Measurements from ENCODE around the gene PDGFD.

The PDGFD gene

GRCh38 chr11:104183593-104183992 lies 19.6 kb upstream of the PDGFD start:
- no peak overlapping the region for H3K4me3 ChIP-seq (ENCODE audit: low read length)
- DNase-seq (ENCODE audit: low read depth): no peak
- TF ChIP-seq CTCF (IDR thresholded peaks at IDR 0.05; ENCODE audit: insufficient read depth, low read depth, low read length, missing control alignments): no peak

GRCh38 chr11:104175769-104176168 lies 11.8 kb upstream of the PDGFD start:
- no peak overlapping the region for H3K4me3 ChIP-seq (ENCODE audit: low read length)
- TF ChIP-seq CTCF (IDR thresholded peaks at IDR 0.05; ENCODE audit: insufficient read depth, low read depth, low read length, missing control alignments): no peak
- DNase-seq (ENCODE audit: low read depth): no peak

GRCh38 chr11:104169091-104169490 lies 5.1 kb upstream of the PDGFD start:
- H3K4me3 ChIP-seq (ENCODE audit: low read length): no peak overlapping the region
- TF ChIP-seq CTCF (IDR thresholded peaks at IDR 0.05; ENCODE audit: insufficient read depth, low read depth, low read length, missing control alignments): no peak
- DNase-seq (ENCODE audit: low read depth): no peak

- H3K4me3 ChIP-seq (ENCODE audit: low read length): no peak overlapping the region
- no peak for DNase-seq (ENCODE audit: low read depth)
- no peak for TF ChIP-seq CTCF (IDR thresholded peaks at IDR 0.05; ENCODE audit: insufficient read depth, low read depth, low read length, missing control alignments)
Observed at GRCh38 chr11:104165014-104165413, 1.1 kb upstream of the PDGFD start.

GRCh38 chr11:104163100-104164027 lies 583 bp downstream of the PDGFD start:
- DNase-seq (ENCODE audit: low read depth): peak; percentile 29
- peak overlapping the region; percentile 44 for H3K4me3 ChIP-seq (ENCODE audit: low read length)
- TF ChIP-seq CTCF (IDR thresholded peaks at IDR 0.05; ENCODE audit: insufficient read depth, low read depth, low read length, missing control alignments): no peak

GRCh38 chr11:104161751-104162450 lies 2.0 kb downstream of the PDGFD start:
- no peak overlapping the region for H3K4me3 ChIP-seq (ENCODE audit: low read length)
- no peak for DNase-seq (ENCODE audit: low read depth)
- no peak for TF ChIP-seq CTCF (IDR thresholded peaks at IDR 0.05; ENCODE audit: insufficient read depth, low read depth, low read length, missing control alignments)

Measured in epithelial cell of esophagus (primary cell).